HCT116 (cell line): ENCODE data around the gene SYNGR3. TPM values are rescaled to one million over a fixed set of nuclear protein-coding genes. Genes with fewer than 3 reads are reported as not detected.

Experiments used
- ATAC-seq: fragments of 200-7000 bp; cut with Tn5 transposase; 2 replicates; pipeline ENCODE4 v1.9.1; 2020; ENCODE audit warnings: mild to moderate bottlenecking, moderate library complexity
- BruUV-seq: library from RNA; stranded (reverse); fragments of 400-500 nt; replicated peaks from 2 replicates; lab custom pipeline; 2021; lab: Mats Ljungman, UMichigan
- CTCF ChIA-PET: fragments of 300-600 bp; sonication (Branson Sonifier 250); formaldehyde crosslinking; loops from one replicate; lab custom pipeline; 2021; ENCODE audit warnings: antibody characterized with exemption; lab: Charles Lee
- POLR2A ChIA-PET: fragments of 300-600, 350-600 bp; sonication (Branson Sonifier 250); formaldehyde crosslinking; loops from one replicate; lab custom pipeline; 2021; ENCODE audit warnings: antibody characterized with exemption; lab: Charles Lee
- RAD21 ChIA-PET, 2 experiments: fragments of 300-600 bp; sonication (Branson Sonifier 250); formaldehyde crosslinking; loops; one replicate each; lab custom pipeline; 2023; ENCODE audit warnings: low total read pairs in 2 of 2; ENCODE audit not compliant: uncharacterized antibody in 2 of 2, unreplicated experiment in 2 of 2, low non-redundant PET in 1 of 2; lab: Charles Lee
- DNase-seq: peaks from one replicate; pipeline ENCODE4 v3.0.0-alpha.2; 2010; ENCODE audit warnings: low read depth, low spot score
- H2AFZ ChIP-seq: fragments of 200-600 bp; shearing (Covaris generic), sonication (generic); 2 replicates; pipeline ENCODE4 v1.6.1; 2017; ENCODE audit warnings: low read depth, mixed run types, mixed read lengths, antibody characterized with exemption, low read length; ENCODE audit not compliant: poor library complexity, severe bottlenecking
- H3K27ac ChIP-seq: 2 replicates; pipeline ENCODE4 v1.5.1; 2012; ENCODE audit warnings: low read depth, low read length
- H3K27me3 ChIP-seq: fragments of 200-600 bp; sonication (generic); 2 replicates; pipeline ENCODE4 v1.6.1; 2016; ENCODE audit warnings: mixed run types, low read length, mixed read lengths; ENCODE audit not compliant: insufficient read depth
- H3K36me3 ChIP-seq, 2 experiments: fragments of 200-500 bp in 1 of 2; fragments of 200-600 bp in 1 of 2; sonication (Bioruptor generic) in 1 of 2; sonication (generic) in 1 of 2; 2 replicates each; pipeline versions ENCODE4 v1.5.1 to v1.6.1; 2014 to 2016; ENCODE audit warnings: low read length in 2 of 2, inconsistent platforms in 1 of 2, mixed read lengths in 1 of 2, mixed run types in 1 of 2; ENCODE audit not compliant: insufficient read depth in 2 of 2, control insufficient read depth in 1 of 2
- H3K4me1 ChIP-seq, 2 experiments: fragments of 200-600 bp in 1 of 2; sonication (generic) in 1 of 2; 2 replicates each; pipeline versions ENCODE4 v1.5.1 to v1.6.1; 2012 to 2017; ENCODE audit warnings: low read length in 2 of 2, inconsistent platforms in 1 of 2, mild to moderate bottlenecking in 1 of 2, mixed read lengths in 1 of 2, mixed run types in 1 of 2, moderate library complexity in 1 of 2; ENCODE audit not compliant: insufficient read depth in 2 of 2, control insufficient read depth in 1 of 2
- H3K4me2 ChIP-seq: fragments of 200-600 bp; sonication (generic); 2 replicates; pipeline ENCODE4 v1.6.1; 2017; ENCODE audit warnings: mixed run types, low read length, mixed read lengths
- H3K4me3 ChIP-seq, 2 experiments: fragments of 200-600 bp in 1 of 2; sonication (generic) in 1 of 2; replicated peaks in 1 of 2; 2 replicates each; pipeline ENCODE4 v1.5.1; 2011 to 2016; ENCODE audit warnings: low read length in 2 of 2, control low read depth in 1 of 2, low read depth in 1 of 2, mild to moderate bottlenecking in 1 of 2, mixed read lengths in 1 of 2, mixed run types in 1 of 2
- H3K79me2 ChIP-seq: fragments of 200-600 bp; sonication (generic); 2 replicates; pipeline ENCODE4 v1.6.1; 2017; ENCODE audit warnings: mild to moderate bottlenecking, mixed run types, low read length, moderate library complexity, mixed read lengths; ENCODE audit not compliant: insufficient read depth
- H3K9ac ChIP-seq: fragments of 200-600 bp; sonication (generic); 2 replicates; pipeline ENCODE4 v1.6.1; 2016; ENCODE audit warnings: low read length, mixed read lengths
- H3K9me2 ChIP-seq: fragments of 200-600 bp; sonication (generic), shearing (Covaris generic); 2 replicates; pipeline ENCODE4 v1.6.1; 2017; ENCODE audit warnings: mixed run types, mild to moderate bottlenecking, moderate library complexity; ENCODE audit not compliant: insufficient read depth
- H3K9me3 ChIP-seq, 2 experiments: fragments of 200-500 bp in 1 of 2; fragments of 200-600 bp in 1 of 2; sonication (Bioruptor generic) in 1 of 2; sonication (generic) in 1 of 2; 2 replicates each; pipeline ENCODE4 v1.6.1; 2014 to 2017; ENCODE audit warnings: low read length in 2 of 2, mixed read lengths in 2 of 2, inconsistent platforms in 1 of 2, low read depth in 1 of 2, mild to moderate bottlenecking in 1 of 2, mixed run types in 1 of 2, moderate library complexity in 1 of 2; ENCODE audit not compliant: control insufficient read depth in 1 of 2, insufficient read depth in 1 of 2
- H4K20me1 ChIP-seq: fragments of 200-600 bp; sonication (generic), shearing (Covaris generic); 2 replicates; pipeline ENCODE4 v1.6.1; 2017; ENCODE audit warnings: mixed run types, mild to moderate bottlenecking, moderate library complexity; ENCODE audit not compliant: insufficient read depth
- ATF3 ChIP-seq: IDR thresholded peaks from 2 replicates; pipeline ENCODE4 v1.6.1; 2012
- CBX3 ChIP-seq: IDR thresholded peaks from 2 replicates; pipeline ENCODE4 v1.6.1; 2012; ENCODE audit warnings: low read depth
- JUND ChIP-seq: IDR thresholded peaks from 2 replicates; pipeline ENCODE4 v1.6.1; 2012
- MAX ChIP-seq: IDR thresholded peaks from 2 replicates; pipeline ENCODE4 v1.6.1; 2012
- RAD21 ChIP-seq: IDR thresholded peaks from 2 replicates; pipeline ENCODE4 v1.6.1; 2012; ENCODE audit warnings: low read depth, mild to moderate bottlenecking
- REST ChIP-seq: IDR thresholded peaks from 2 replicates; pipeline ENCODE4 v1.6.1; 2012; ENCODE audit warnings: low read depth
- SIN3A ChIP-seq: IDR thresholded peaks from 2 replicates; pipeline ENCODE4 v1.6.1; 2012; ENCODE audit warnings: low read depth
- SRF ChIP-seq: IDR thresholded peaks from 2 replicates; pipeline ENCODE4 v1.6.1; 2012; ENCODE audit warnings: low read depth
- ZFX ChIP-seq: fragments of 450-650 bp; IDR thresholded peaks from 2 replicates; pipeline ENCODE4 v1.6.1; 2017
- intact Hi-C: fragments of 100-400 bp; cut with micrococcal nuclease; formaldehyde crosslinking; loops from 2 replicates; pipeline ENCODE4 v1.10.0; 2022
- total RNA-seq: library from RNA; stranded (reverse); gene quantifications from one replicate; pipeline ENCODE4 v1.2.1, GENCODE V29; 2021; ENCODE audit not compliant: unreplicated experiment

SYNGR3 gene
- total RNA-seq, 1 experiment from 2014 or later: 11.5 TPM

- no peak for TF ChIP-seq REST
Measured at GRCh38 chr16:2013527-2013926, 23.8 kb downstream of the SYNGR3 start (continued).

- peak; percentile 68 for DNase-seq
- POLR2A ChIA-PET: interaction anchor here (1.0 kb wide), 2 partner anchors 11 to 140 kb away, joined by 3 to 5 read pairs; partner anchors contain the start of gene TRAF7
- TF ChIP-seq SRF (no peak), MAX (no peak), CBX3 (no peak), REST (no peak), JUND (no peak), ATF3 (no peak), RAD21 (no peak), ZFX (peak; percentile 18; the same call in 1 of the 2 replicates), SIN3A (no peak)
- H3K9me2 ChIP-seq: no peaks in the 10 kb centered on the region
- peak overlapping the region; percentile 55 for H3K27ac ChIP-seq
- no TSS peak for BruUV-seq
- H3K4me2 ChIP-seq: peak overlapping the region; percentile 64
- RAD21 ChIA-PET: no interaction called here
- no peak overlapping the region for H2AFZ ChIP-seq
- H3K27me3 ChIP-seq: no peaks in the 10 kb centered on the region
- H3K9me3 ChIP-seq: no peaks in the 10 kb centered on the region
- H3K4me3 ChIP-seq: peak overlapping the region in 1 of 2 experiments; percentile 39; a peak in 2 of 4 replicates
- ATAC-seq: peak; percentile 55
- intact Hi-C loops: no loop called here
- H3K79me2 ChIP-seq: peaks cover 7% of the 10 kb centered on the region
- H3K9ac ChIP-seq: peak overlapping the region; percentile 53
- no peaks in the 10 kb centered on the region for H4K20me1 ChIP-seq
- H3K36me3 ChIP-seq: no peaks in the 10 kb centered on the region
- H3K4me1 ChIP-seq: peaks cover 24 to 41% of the 10 kb centered on the region in 2 experiments
- CTCF ChIA-PET: interaction anchor here (0.7 to 1.3 kb wide), 4 partner anchors 11 to 220 kb away, joined by 3 read pairs; partner anchors contain the start of gene SYNGR3
Measured at GRCh38 chr16:2015117-2015946, 25.6 kb downstream of the SYNGR3 start.
